Endodermal cell (in vitro differentiated cells): ENCODE measurements around the gene NAE1. TPM values are rescaled to one million over a fixed set of nuclear protein-coding genes. Genes with fewer than 3 reads are reported as not detected.

Source experiments
- DNase-seq: peaks from one replicate; pipeline ENCODE4 v3.0.0-alpha.2; 2017
- H3K27ac ChIP-seq: 2 replicates; pipeline ENCODE4 v1.5.1; 2013; ENCODE audit warnings: mild to moderate bottlenecking, low read depth, low read length, moderate library complexity
- H3K27me3 ChIP-seq: 2 replicates; pipeline ENCODE4 v1.6.1; 2013; ENCODE audit warnings: mild to moderate bottlenecking, low read length, moderate library complexity; ENCODE audit not compliant: insufficient read depth, control insufficient read depth, poor library complexity, severe bottlenecking
- H3K36me3 ChIP-seq: 2 replicates; pipeline ENCODE4 v1.7.0; 2013; ENCODE audit warnings: mild to moderate bottlenecking, low read length, moderate library complexity; ENCODE audit not compliant: control insufficient read depth, insufficient read depth
- H3K4me1 ChIP-seq: one replicate; pipeline ENCODE4 v1.7.0; 2013; ENCODE audit warnings: low read length; ENCODE audit not compliant: control insufficient read depth, insufficient read depth
- H3K4me3 ChIP-seq: 2 replicates; pipeline ENCODE4 v1.5.1; 2013; ENCODE audit warnings: mild to moderate bottlenecking, low read length, moderate library complexity
- H3K9ac ChIP-seq: 2 replicates; pipeline ENCODE4 v1.6.1; 2013; ENCODE audit warnings: mild to moderate bottlenecking, low read length, moderate library complexity; ENCODE audit not compliant: poor library complexity, severe bottlenecking; ENCODE audit errors: extremely low read depth
- H3K9me3 ChIP-seq: 2 replicates; pipeline ENCODE4 v1.6.1; 2013; ENCODE audit warnings: mild to moderate bottlenecking, low read length, moderate library complexity; ENCODE audit not compliant: control insufficient read depth
- H3K27ac Mint-ChIP-seq: 2 replicates; pipeline ENCODE4 v1.8.0; 2020; ENCODE audit warnings: mixed read lengths
- H3K27me3 Mint-ChIP-seq: 2 replicates; pipeline ENCODE4 v1.8.0; 2021; ENCODE audit warnings: mild to moderate bottlenecking, mixed read lengths; ENCODE audit not compliant: insufficient read depth
- H3K36me3 Mint-ChIP-seq: 2 replicates; pipeline ENCODE4 v1.8.0; 2020; ENCODE audit warnings: low read depth, mixed read lengths
- H3K4me1 Mint-ChIP-seq: 2 replicates; pipeline ENCODE4 v1.8.0; 2020; ENCODE audit warnings: mixed read lengths
- H3K4me3 Mint-ChIP-seq: 2 replicates; pipeline ENCODE4 v1.8.0; 2020; ENCODE audit warnings: mild to moderate bottlenecking, moderate library complexity, mixed read lengths
- H3K9me3 Mint-ChIP-seq: 2 replicates; pipeline ENCODE4 v1.8.0; 2020; ENCODE audit warnings: mild to moderate bottlenecking, mixed read lengths
- WGBS, 2 experiments: methylation state at CpG; one replicate each; pipeline versions ENCODE4 v1.1.5 to v1.1.7; 2013; ENCODE audit warnings: missing lambda C conversion rate in 2 of 2, mixed read lengths in 1 of 2; ENCODE audit not compliant: insufficient coverage in 1 of 2, insufficient read length in 1 of 2; 5-methylcytosine and 5-hydroxymethylcytosine counted together
- total RNA-seq, 2 donors: library from RNA; stranded (reverse); fragmentation: NEBNext Ultra II Directional in 1 of 2; extraction: Animal tissue kit (Norgen Biotek cat#: 25700) in 1 of 2; gene quantifications; 2 replicates in 1 of 2; 3 replicates in 1 of 2; pipeline ENCODE4 v1.2.1, GENCODE V29; 2021
- TF ChIP-seq, protein P1 (sequence below): fragments of 200-600 bp; sonication (generic); conservative IDR thresholded peaks from 2 replicates; pipeline ENCODE4 v1.5.0; 2021; ENCODE audit warnings: antibody characterized with exemption, mild to moderate bottlenecking

NAE1 gene
- total RNA-seq, 2 donors from 2014 or later: 129 to 166 TPM

DNA sequence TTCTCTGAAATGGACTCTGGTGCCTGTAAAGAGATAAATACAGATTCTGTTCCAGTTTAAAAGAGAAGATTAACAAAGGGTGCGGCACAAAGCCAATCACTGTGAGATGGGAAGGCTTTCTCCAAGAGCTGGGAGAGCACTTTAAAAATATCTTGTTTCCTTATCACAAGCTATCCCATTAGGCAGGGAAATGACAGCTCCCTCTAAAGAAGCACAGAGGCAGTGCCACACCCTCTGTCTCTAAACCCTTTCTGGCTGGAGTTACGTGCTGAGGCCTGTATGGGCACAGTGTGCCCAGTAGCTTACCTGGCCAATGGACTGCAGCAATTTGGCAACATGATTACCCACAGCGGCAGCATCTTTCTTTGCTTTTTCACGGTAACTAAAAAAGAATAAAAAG is 20.4 kb downstream of the NAE1 start:
- peaks cover 91% of the 10 kb centered on the region for H3K36me3 ChIP-seq
- Mint-ChIP-seq H3K27me3 (no peaks in the 10 kb centered on the region), H3K36me3 (peaks cover 83% of the 10 kb centered on the region), H3K4me3 (no peak overlapping the region), H3K9me3 (no peaks in the 10 kb centered on the region), H3K4me1 (no peaks in the 10 kb centered on the region), H3K27ac (no peak overlapping the region)
- no peaks in the 10 kb centered on the region for H3K9me3 ChIP-seq
- peaks cover 4% of the 10 kb centered on the region for H3K4me1 ChIP-seq
- no peak overlapping the region for H3K9ac ChIP-seq
- H3K27ac ChIP-seq: no peak overlapping the region
- H3K4me3 ChIP-seq: no peak overlapping the region
- TF ChIP-seq, protein P1, sequence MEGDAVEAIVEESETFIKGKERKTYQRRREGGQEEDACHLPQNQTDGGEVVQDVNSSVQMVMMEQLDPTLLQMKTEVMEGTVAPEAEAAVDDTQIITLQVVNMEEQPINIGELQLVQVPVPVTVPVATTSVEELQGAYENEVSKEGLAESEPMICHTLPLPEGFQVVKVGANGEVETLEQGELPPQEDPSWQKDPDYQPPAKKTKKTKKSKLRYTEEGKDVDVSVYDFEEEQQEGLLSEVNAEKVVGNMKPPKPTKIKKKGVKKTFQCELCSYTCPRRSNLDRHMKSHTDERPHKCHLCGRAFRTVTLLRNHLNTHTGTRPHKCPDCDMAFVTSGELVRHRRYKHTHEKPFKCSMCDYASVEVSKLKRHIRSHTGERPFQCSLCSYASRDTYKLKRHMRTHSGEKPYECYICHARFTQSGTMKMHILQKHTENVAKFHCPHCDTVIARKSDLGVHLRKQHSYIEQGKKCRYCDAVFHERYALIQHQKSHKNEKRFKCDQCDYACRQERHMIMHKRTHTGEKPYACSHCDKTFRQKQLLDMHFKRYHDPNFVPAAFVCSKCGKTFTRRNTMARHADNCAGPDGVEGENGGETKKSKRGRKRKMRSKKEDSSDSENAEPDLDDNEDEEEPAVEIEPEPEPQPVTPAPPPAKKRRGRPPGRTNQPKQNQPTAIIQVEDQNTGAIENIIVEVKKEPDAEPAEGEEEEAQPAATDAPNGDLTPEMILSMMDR: no peak
- no peak for DNase-seq
- 94 to 96% methylated on average over 2 to 4 of the region's 4 CpGs for WGBS, 2 experiments
- no peaks in the 10 kb centered on the region for H3K27me3 ChIP-seq

DNA sequence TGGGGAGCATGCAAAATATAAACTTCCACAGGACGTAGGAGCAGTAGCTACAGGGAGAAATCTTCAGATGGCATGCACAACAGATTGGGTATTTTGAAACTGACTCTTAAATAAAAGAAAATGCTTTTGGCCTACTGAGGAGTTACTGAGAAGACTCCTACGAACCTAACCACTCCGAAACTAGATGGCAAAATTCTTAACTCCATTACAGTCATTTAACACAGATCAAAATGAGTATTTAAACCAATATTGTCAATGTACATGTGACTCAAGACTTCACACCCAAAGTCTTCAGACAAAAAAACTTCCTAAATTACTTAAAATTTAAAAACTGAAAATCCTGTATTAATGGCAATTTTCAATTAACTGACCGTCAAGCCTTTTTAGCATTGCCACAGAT is 21.0 kb downstream of the NAE1 start:
- Histone ChIP-seq H3K27me3 (no peaks in the 10 kb centered on the region), H3K4me1 (peaks cover 4% of the 10 kb centered on the region), H3K9me3 (no peaks in the 10 kb centered on the region), H3K4me3 (no peak overlapping the region), H3K27ac (no peak overlapping the region), H3K9ac (no peak overlapping the region), H3K36me3 (peaks cover 92% of the 10 kb centered on the region)
- H3K4me3 Mint-ChIP-seq: no peak overlapping the region
- no peaks in the 10 kb centered on the region for H3K9me3 Mint-ChIP-seq
- H3K27me3 Mint-ChIP-seq: no peaks in the 10 kb centered on the region
- H3K27ac Mint-ChIP-seq: no peak overlapping the region
- no peak for DNase-seq
- H3K4me1 Mint-ChIP-seq: no peaks in the 10 kb centered on the region
- WGBS, 2 experiments: 97 to 98% methylated on average over 4 of the region's 4 CpGs
- TF ChIP-seq, protein P1: no peak
- H3K36me3 Mint-ChIP-seq: peaks cover 83% of the 10 kb centered on the region

DNA sequence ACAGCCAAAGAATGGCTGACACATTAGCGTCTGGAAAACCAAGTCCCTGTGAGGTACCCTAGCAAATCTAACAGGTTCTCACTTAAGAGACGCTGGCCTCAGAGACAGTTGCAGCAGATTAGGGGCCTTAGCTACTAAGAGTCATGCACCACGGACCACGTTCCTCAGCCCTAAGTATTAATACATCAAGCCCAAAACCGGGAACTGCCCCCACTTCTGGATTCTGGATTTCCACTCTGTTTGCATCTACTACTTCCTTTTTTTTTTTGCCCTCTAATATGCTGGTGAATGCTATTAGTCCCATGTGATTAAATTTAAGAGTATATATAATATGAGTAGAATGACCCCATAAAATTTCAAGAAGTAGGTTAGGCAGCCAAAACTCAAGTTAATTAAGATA is 28.6 kb downstream of the NAE1 start:
- WGBS, 2 experiments: 93 to 95% methylated on average over 4 to 5 of the region's 5 CpGs
- no peak overlapping the region for H3K27ac Mint-ChIP-seq
- Histone ChIP-seq H3K27ac (no peak overlapping the region), H3K27me3 (no peaks in the 10 kb centered on the region), H3K36me3 (peaks cover 50% of the 10 kb centered on the region), H3K9me3 (no peaks in the 10 kb centered on the region), H3K4me3 (no peak overlapping the region), H3K9ac (no peak overlapping the region), H3K4me1 (no peaks in the 10 kb centered on the region)
- H3K36me3 Mint-ChIP-seq: peaks cover 45% of the 10 kb centered on the region
- TF ChIP-seq, protein P1: no peak
- H3K9me3 Mint-ChIP-seq: no peaks in the 10 kb centered on the region
- H3K4me3 Mint-ChIP-seq: no peak overlapping the region
- DNase-seq: no peak
- H3K27me3 Mint-ChIP-seq: no peaks in the 10 kb centered on the region
- no peaks in the 10 kb centered on the region for H3K4me1 Mint-ChIP-seq
